ENCODE measurements around the gene MUC4. TPM values are rescaled to one million over a fixed set of nuclear protein-coding genes. Genes with fewer than 3 reads are reported as not detected.

The MUC4 gene
- total and polyA plus RNA-seq, 10 of the 15 experiments (the other 5 are each of a cell fraction or from before 2014, with no cell fraction given) = 0.02 to 0.46 (median 0.27) TPM; not detected in 4

DNA sequence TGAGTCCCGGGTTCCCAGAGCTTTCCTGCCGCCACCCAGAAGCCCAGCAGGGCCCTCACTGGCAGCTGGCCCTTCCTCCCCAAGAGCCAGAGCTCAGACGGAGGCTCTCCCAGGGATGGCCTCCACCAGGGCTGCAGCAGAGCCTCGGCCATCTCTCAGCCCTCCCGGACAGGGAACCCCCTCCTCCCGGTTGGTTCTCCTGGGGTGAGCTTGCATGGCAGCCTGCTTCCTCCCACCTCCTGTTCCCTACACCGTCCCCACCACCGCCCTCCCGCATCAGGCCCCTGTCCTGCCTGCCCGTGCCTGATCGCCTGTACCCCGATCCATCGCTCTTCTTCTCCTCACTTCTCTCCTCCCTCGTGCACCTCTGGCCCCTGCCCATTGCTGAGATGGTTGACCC is 24.1 kb upstream of the MUC4 start:
- Histone ChIP-seq H3K27ac (ENCODE audit: control insufficient read depth, insufficient read depth) (no peak overlapping the region), H3K27me3 (replicated peaks in 1 of 2; ENCODE audit: control insufficient read depth in 2 of 2, insufficient read depth in 2 of 2, low read length in 1 of 2) (no peaks in the 10 kb centered on the region; a peak in 2 of 4 replicates), H3K4me1 (ENCODE audit: control insufficient read depth, insufficient read depth, low read length) (peaks cover 10% of the 10 kb centered on the region), H4K20me1 (ENCODE audit: control insufficient read depth, insufficient read depth) (no peaks in the 10 kb centered on the region), H3K36me3 (ENCODE audit: control insufficient read depth in 2 of 2, insufficient read depth in 2 of 2, low read length in 1 of 2) (no peaks in the 10 kb centered on the region), H3K4me3 (no peak overlapping the region), H3K9ac (ENCODE audit: control insufficient read depth, insufficient read depth, low read length) (no peak overlapping the region), H3K4me2 (ENCODE audit: control insufficient read depth, insufficient read depth) (no peak overlapping the region), H3K79me2 (ENCODE audit: control insufficient read depth, insufficient read depth, low read length) (no peaks in the 10 kb centered on the region), H3K9me3 (replicated peaks; ENCODE audit: control insufficient read depth, insufficient read depth, low read length) (no peaks in the 10 kb centered on the region; the same call in 2 of the 3 replicates), H2AFZ (ENCODE audit: control insufficient read depth, low read depth, low read length) (no peak overlapping the region)
- ChIA-PET CTCF (no interaction called here), RAD21 (ENCODE audit: unreplicated experiment) (no interaction called here), POLR2A (no interaction called here), SMC1A (ENCODE audit: uncharacterized antibody, unreplicated experiment) (no interaction called here)
- intact Hi-C loops (cut with micrococcal nuclease; ENCODE audit: unreplicated experiment) = no loop called here
- DNase-seq (ENCODE audit: low read depth, low spot score) (no peak), FAIRE-seq (no peak), ATAC-seq (no peak)
- BruUV-seq (replicated peaks) = no TSS peak
- 69% methylated on average over 13 of the region's 14 CpGs for WGBS (ENCODE audit: insufficient coverage, insufficient replicate concordance, low lambda C conversion rate, missing lambda C conversion rate)
- in situ Hi-C loops (cut with MboI) = loop anchor here (5.0 kb wide), 1 partner anchor 78 kb away; no protein-coding TSS in a partner anchor
- TF ChIP-seq, protein P1, sequence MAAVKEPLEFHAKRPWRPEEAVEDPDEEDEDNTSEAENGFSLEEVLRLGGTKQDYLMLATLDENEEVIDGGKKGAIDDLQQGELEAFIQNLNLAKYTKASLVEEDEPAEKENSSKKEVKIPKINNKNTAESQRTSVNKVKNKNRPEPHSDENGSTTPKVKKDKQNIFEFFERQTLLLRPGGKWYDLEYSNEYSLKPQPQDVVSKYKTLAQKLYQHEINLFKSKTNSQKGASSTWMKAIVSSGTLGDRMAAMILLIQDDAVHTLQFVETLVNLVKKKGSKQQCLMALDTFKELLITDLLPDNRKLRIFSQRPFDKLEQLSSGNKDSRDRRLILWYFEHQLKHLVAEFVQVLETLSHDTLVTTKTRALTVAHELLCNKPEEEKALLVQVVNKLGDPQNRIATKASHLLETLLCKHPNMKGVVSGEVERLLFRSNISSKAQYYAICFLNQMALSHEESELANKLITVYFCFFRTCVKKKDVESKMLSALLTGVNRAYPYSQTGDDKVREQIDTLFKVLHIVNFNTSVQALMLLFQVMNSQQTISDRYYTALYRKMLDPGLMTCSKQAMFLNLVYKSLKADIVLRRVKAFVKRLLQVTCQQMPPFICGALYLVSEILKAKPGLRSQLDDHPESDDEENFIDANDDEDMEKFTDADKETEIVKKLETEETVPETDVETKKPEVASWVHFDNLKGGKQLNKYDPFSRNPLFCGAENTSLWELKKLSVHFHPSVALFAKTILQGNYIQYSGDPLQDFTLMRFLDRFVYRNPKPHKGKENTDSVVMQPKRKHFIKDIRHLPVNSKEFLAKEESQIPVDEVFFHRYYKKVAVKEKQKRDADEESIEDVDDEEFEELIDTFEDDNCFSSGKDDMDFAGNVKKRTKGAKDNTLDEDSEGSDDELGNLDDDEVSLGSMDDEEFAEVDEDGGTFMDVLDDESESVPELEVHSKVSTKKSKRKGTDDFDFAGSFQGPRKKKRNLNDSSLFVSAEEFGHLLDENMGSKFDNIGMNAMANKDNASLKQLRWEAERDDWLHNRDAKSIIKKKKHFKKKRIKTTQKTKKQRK (IDR thresholded peaks at IDR 0.05; ENCODE audit: low read depth, low read length) = no peak
- TF ChIP-seq, protein P2, sequence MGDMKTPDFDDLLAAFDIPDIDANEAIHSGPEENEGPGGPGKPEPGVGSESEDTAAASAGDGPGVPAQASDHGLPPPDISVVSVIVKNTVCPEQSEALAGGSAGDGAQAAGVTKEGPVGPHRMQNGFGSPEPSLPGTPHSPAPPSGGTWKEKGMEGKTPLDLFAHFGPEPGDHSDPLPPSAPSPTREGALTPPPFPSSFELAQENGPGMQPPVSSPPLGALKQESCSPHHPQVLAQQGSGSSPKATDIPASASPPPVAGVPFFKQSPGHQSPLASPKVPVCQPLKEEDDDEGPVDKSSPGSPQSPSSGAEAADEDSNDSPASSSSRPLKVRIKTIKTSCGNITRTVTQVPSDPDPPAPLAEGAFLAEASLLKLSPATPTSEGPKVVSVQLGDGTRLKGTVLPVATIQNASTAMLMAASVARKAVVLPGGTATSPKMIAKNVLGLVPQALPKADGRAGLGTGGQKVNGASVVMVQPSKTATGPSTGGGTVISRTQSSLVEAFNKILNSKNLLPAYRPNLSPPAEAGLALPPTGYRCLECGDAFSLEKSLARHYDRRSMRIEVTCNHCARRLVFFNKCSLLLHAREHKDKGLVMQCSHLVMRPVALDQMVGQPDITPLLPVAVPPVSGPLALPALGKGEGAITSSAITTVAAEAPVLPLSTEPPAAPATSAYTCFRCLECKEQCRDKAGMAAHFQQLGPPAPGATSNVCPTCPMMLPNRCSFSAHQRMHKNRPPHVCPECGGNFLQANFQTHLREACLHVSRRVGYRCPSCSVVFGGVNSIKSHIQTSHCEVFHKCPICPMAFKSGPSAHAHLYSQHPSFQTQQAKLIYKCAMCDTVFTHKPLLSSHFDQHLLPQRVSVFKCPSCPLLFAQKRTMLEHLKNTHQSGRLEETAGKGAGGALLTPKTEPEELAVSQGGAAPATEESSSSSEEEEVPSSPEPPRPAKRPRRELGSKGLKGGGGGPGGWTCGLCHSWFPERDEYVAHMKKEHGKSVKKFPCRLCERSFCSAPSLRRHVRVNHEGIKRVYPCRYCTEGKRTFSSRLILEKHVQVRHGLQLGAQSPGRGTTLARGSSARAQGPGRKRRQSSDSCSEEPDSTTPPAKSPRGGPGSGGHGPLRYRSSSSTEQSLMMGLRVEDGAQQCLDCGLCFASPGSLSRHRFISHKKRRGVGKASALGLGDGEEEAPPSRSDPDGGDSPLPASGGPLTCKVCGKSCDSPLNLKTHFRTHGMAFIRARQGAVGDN (IDR thresholded peaks at IDR 0.05) = no peak
- TF ChIP-seq HDGF (IDR thresholded peaks at IDR 0.05) (no peak), SUPT20H (IDR thresholded peaks at IDR 0.05; ENCODE audit: borderline replicate concordance, control insufficient read depth, low read depth, low read length) (no peak), FOXM1 (IDR thresholded peaks at IDR 0.05; ENCODE audit: low read depth, low read length) (no peak), SP1 (IDR thresholded peaks at IDR 0.05; ENCODE audit: low read depth, low read length) (no peak), SMAD1 (IDR thresholded peaks at IDR 0.05; ENCODE audit: low read depth, partially characterized antibody) (no peak), ZNF384 (IDR thresholded peaks at IDR 0.05; ENCODE audit: borderline replicate concordance, low read depth, low read length) (no peak), NRF1 (conservative IDR thresholded peaks at IDR 0.05; ENCODE audit: low read depth, low read length) (no peak), POU2F2 (IDR thresholded peaks at IDR 0.05; ENCODE audit: borderline replicate concordance, low read depth, low read length) (no peak), HCFC1 (IDR thresholded peaks at IDR 0.05; ENCODE audit: low read length) (no peak)
- TF ChIP-seq, protein P3, sequence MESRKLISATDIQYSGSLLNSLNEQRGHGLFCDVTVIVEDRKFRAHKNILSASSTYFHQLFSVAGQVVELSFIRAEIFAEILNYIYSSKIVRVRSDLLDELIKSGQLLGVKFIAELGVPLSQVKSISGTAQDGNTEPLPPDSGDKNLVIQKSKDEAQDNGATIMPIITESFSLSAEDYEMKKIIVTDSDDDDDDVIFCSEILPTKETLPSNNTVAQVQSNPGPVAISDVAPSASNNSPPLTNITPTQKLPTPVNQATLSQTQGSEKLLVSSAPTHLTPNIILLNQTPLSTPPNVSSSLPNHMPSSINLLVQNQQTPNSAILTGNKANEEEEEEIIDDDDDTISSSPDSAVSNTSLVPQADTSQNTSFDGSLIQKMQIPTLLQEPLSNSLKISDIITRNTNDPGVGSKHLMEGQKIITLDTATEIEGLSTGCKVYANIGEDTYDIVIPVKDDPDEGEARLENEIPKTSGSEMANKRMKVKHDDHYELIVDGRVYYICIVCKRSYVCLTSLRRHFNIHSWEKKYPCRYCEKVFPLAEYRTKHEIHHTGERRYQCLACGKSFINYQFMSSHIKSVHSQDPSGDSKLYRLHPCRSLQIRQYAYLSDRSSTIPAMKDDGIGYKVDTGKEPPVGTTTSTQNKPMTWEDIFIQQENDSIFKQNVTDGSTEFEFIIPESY (IDR thresholded peaks at IDR 0.05) = no peak

Data from GM12878 (cell line).